HEK293 (cell line): ENCODE data around the gene CORO2B.

Source experiments
- SALL2 ChIP-seq: fragments of 450-650 bp; formaldehyde crosslinking; IDR thresholded peaks from 2 replicates; pipeline ENCODE4 v1.5.0; 2017; ENCODE audit warnings: missing biosample characterization, mild to moderate bottlenecking, missing genetic modification characterization, borderline replicate concordance
- ZEB2 ChIP-seq: fragments of 450-650 bp; formaldehyde crosslinking; IDR thresholded peaks from 2 replicates; pipeline ENCODE4 v1.5.1; 2016; ENCODE audit warnings: missing biosample characterization, missing genetic modification characterization
- ZFHX2 ChIP-seq: fragments of 450-650 bp; formaldehyde crosslinking; conservative IDR thresholded peaks from 2 replicates; pipeline ENCODE4 v1.5.1; 2016; ENCODE audit warnings: missing biosample characterization, missing genetic modification characterization
- ZNF121 ChIP-seq: fragments of 450-650 bp; formaldehyde crosslinking; IDR thresholded peaks from 2 replicates; pipeline ENCODE4 v1.5.1; 2016; ENCODE audit warnings: missing biosample characterization, missing genetic modification characterization
- ZNF24 ChIP-seq: fragments of 450-650 bp; formaldehyde crosslinking; IDR thresholded peaks from 2 replicates; pipeline ENCODE4 v1.5.1; 2016; ENCODE audit warnings: missing biosample characterization, missing genetic modification characterization
- ZNF280D ChIP-seq: fragments of 450-650 bp; formaldehyde crosslinking; IDR thresholded peaks from 2 replicates; pipeline ENCODE4 v1.5.1; 2016; ENCODE audit warnings: missing biosample characterization, missing genetic modification characterization
- ZNF558 ChIP-seq: fragments of 450-650 bp; formaldehyde crosslinking; IDR thresholded peaks from 2 replicates; pipeline ENCODE4 v1.5.1; 2016; ENCODE audit warnings: missing biosample characterization, missing genetic modification characterization
- ZNF610 ChIP-seq: fragments of 450-650 bp; formaldehyde crosslinking; IDR thresholded peaks from 2 replicates; pipeline ENCODE4 v1.5.1; 2016; ENCODE audit warnings: missing biosample characterization, missing genetic modification characterization, borderline replicate concordance
- ZNF623 ChIP-seq: fragments of 450-650 bp; formaldehyde crosslinking; IDR thresholded peaks from 2 replicates; pipeline ENCODE4 v1.5.1; 2016; ENCODE audit warnings: missing biosample characterization, missing genetic modification characterization
- ZNF830 ChIP-seq: fragments of 450-650 bp; IDR thresholded peaks from 2 replicates; pipeline ENCODE4 v1.5.0; 2018; ENCODE audit warnings: missing biosample characterization, missing genetic modification characterization, low read depth, mild to moderate bottlenecking, moderate library complexity
- TF ChIP-seq, protein P1 (sequence below): fragments of 450-650 bp; formaldehyde crosslinking; IDR thresholded peaks from 2 replicates; pipeline ENCODE4 v1.5.1; 2016; ENCODE audit warnings: missing biosample characterization, missing genetic modification characterization
- TF ChIP-seq, protein P2 (sequence below): fragments of 450-650 bp; formaldehyde crosslinking; IDR thresholded peaks from 2 replicates; pipeline ENCODE4 v1.5.1; 2017; ENCODE audit warnings: missing biosample characterization, mild to moderate bottlenecking, missing genetic modification characterization, moderate library complexity
- TF ChIP-seq, protein P3 (sequence below): fragments of 450-650 bp; formaldehyde crosslinking; conservative IDR thresholded peaks from 2 replicates; pipeline ENCODE4 v1.5.1; 2016; ENCODE audit warnings: low read depth, missing biosample characterization, missing genetic modification characterization

DNA sequence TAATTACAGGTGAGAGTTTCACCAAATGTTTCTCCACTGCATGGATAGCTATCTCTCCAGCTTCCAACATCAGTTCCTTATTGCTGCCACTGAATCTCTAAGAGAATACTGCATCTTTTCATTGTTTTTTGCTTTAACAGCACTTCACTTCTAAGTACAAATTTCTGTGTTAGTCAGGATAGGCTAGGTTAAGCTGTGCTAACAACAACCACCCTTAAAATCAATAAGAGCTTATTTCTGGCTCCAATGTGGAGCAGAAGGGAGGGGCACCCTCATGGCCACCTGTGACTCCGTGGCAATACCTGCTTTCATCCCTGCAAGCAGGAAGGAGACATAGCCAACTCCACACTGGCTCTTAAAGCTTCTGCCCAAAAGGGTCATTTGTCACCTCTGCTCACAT, 36.4 kb upstream of the CORO2B start:
- TF ChIP-seq ZFHX2 (tag by site-specific recombination) (no peak), ZNF830 (tag by site-specific recombination) (no peak), ZNF558 (tag by site-specific recombination) (no peak), ZNF610 (tag by site-specific recombination) (no peak), SALL2 (tag by site-specific recombination) (no peak), ZNF280D (tag by site-specific recombination) (no peak), ZEB2 (no peak), ZNF121 (tag by site-specific recombination) (no peak), ZNF24 (tag by site-specific recombination) (no peak), ZNF623 (tag by site-specific recombination) (no peak)
- TF ChIP-seq, protein P1, sequence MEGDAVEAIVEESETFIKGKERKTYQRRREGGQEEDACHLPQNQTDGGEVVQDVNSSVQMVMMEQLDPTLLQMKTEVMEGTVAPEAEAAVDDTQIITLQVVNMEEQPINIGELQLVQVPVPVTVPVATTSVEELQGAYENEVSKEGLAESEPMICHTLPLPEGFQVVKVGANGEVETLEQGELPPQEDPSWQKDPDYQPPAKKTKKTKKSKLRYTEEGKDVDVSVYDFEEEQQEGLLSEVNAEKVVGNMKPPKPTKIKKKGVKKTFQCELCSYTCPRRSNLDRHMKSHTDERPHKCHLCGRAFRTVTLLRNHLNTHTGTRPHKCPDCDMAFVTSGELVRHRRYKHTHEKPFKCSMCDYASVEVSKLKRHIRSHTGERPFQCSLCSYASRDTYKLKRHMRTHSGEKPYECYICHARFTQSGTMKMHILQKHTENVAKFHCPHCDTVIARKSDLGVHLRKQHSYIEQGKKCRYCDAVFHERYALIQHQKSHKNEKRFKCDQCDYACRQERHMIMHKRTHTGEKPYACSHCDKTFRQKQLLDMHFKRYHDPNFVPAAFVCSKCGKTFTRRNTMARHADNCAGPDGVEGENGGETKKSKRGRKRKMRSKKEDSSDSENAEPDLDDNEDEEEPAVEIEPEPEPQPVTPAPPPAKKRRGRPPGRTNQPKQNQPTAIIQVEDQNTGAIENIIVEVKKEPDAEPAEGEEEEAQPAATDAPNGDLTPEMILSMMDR (tag by site-specific recombination) = no peak
- TF ChIP-seq, protein P2, sequence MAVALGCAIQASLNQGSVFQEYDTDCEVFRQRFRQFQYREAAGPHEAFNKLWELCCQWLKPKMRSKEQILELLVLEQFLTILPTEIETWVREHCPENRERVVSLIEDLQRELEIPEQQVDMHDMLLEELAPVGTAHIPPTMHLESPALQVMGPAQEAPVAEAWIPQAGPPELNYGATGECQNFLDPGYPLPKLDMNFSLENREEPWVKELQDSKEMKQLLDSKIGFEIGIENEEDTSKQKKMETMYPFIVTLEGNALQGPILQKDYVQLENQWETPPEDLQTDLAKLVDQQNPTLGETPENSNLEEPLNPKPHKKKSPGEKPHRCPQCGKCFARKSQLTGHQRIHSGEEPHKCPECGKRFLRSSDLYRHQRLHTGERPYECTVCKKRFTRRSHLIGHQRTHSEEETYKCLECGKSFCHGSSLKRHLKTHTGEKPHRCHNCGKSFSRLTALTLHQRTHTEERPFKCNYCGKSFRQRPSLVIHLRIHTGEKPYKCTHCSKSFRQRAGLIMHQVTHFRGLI (tag by site-specific recombination) = no peak
- TF ChIP-seq, protein P3, sequence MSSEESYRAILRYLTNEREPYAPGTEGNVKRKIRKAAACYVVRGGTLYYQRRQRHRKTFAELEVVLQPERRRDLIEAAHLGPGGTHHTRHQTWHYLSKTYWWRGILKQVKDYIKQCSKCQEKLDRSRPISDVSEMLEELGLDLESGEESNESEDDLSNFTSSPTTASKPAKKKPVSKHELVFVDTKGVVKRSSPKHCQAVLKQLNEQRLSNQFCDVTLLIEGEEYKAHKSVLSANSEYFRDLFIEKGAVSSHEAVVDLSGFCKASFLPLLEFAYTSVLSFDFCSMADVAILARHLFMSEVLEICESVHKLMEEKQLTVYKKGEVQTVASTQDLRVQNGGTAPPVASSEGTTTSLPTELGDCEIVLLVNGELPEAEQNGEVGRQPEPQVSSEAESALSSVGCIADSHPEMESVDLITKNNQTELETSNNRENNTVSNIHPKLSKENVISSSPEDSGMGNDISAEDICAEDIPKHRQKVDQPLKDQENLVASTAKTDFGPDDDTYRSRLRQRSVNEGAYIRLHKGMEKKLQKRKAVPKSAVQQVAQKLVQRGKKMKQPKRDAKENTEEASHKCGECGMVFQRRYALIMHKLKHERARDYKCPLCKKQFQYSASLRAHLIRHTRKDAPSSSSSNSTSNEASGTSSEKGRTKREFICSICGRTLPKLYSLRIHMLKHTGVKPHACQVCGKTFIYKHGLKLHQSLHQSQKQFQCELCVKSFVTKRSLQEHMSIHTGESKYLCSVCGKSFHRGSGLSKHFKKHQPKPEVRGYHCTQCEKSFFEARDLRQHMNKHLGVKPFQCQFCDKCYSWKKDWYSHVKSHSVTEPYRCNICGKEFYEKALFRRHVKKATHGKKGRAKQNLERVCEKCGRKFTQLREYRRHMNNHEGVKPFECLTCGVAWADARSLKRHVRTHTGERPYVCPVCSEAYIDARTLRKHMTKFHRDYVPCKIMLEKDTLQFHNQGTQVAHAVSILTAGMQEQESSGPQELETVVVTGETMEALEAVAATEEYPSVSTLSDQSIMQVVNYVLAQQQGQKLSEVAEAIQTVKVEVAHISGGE (tag by site-specific recombination) = no peak
